ENCODE measurements around the gene UBALD2.
A peak's percentile ranks its signal among the peaks of the same experiment; 100 is the strongest.
"Not testable (repeated sequence)": the region's sequence is repeated elsewhere in the genome, so short reads cannot be mapped to it uniquely, and the experiment has no call there.

UBALD2 gene

GRCh38 chr17:76304226-76305134 is 39.3 kb downstream of the UBALD2 start:
- TF ChIP-seq CTCF (IDR thresholded peaks at IDR 0.05; ENCODE audit: low read depth, low read length): no peak
- no peak for DNase-seq (ENCODE audit: low read depth in 2 of 2)
- no peak overlapping the region for H3K4me3 ChIP-seq (replicated peaks in 1 of 2; ENCODE audit: low read depth in 2 of 2, low read length in 2 of 2)

DNA sequence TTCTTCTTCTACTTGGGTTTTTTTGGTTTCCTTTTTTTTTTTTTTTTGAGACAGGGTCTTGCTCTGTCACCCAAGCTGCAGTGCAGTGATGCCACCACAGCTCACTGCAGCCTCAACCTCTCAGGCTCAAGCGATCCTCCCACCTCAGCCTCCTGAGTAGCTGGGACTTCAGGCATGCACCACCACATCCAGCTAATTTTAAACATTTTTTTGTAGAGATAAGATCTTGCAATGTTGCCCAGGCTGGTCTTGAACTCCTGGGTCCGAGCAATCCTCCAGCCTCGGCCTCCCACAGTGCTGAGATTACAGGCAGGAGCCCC is 39.9 kb downstream of the UBALD2 start:
- H3K4me3 ChIP-seq (replicated peaks in 1 of 2; ENCODE audit: low read depth in 2 of 2, low read length in 2 of 2); DNase-seq (ENCODE audit: low read depth in 2 of 2): not testable (repeated sequence)

GRCh38 chr17:76307299-76307965 is 42.3 kb downstream of the UBALD2 start:
- no peak overlapping the region for H3K4me3 ChIP-seq (replicated peaks in 1 of 2; ENCODE audit: low read depth in 2 of 2, low read length in 2 of 2)
- DNase-seq (ENCODE audit: low read depth in 2 of 2): no peak
- no peak for TF ChIP-seq CTCF (IDR thresholded peaks at IDR 0.05; ENCODE audit: low read depth, low read length)

DNA sequence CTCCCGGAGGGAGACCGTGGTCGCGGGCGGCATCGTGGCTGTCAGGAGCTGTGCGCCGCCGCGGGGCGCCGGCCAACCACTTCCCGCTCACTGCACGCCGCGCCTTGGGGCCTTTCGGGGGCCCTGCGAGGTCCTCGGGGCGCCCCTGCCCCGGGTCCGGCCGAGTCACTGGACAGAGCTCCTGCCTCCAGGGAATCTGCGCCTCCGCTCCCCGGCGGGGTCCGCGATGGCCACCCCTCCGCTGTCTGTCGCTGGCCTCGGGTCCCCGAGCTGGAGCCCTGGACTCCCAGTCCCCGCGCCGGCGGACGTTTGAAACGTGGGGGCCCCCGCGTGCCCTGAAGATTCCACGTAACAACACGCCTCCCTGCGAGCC is 42.8 kb downstream of the UBALD2 start, which contains the start of gene QRICH2:
TSS of gene QRICH2 (minus strand) at position 311 of the 373 bp plus-strand sequence. CDS start at position 33, 278 bp downstream.
- no peak within 1 kb of the TSS for H3K4me3 ChIP-seq (replicated peaks in 1 of 2; ENCODE audit: low read depth in 2 of 2, low read length in 2 of 2)
- no peak for DNase-seq (ENCODE audit: low read depth in 2 of 2)
- no peak for TF ChIP-seq CTCF (IDR thresholded peaks at IDR 0.05; ENCODE audit: low read depth, low read length)

DNA sequence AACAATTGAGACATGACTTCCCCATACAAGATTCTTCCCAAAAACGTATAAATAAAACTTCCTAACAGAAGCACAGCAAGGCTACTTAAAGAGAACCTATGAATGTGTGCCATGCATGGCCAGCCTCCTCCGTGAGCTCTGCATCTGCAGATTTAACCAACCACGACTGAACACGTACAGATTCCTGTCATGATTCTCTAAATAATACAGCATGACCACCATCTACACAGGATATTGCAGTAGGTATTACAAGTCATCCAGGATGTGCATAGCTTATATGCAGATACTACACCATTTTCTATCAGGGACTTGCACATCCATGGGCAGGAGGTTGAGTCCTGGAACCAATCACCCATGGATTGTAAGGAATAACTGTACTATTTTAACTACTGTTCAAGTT is 44.3 kb downstream of the UBALD2 start:
- no peak for DNase-seq (ENCODE audit: low read depth in 2 of 2)
- no peak overlapping the region for H3K4me3 ChIP-seq (replicated peaks in 1 of 2; ENCODE audit: low read depth in 2 of 2, low read length in 2 of 2)
- no peak for TF ChIP-seq CTCF (IDR thresholded peaks at IDR 0.05; ENCODE audit: low read depth, low read length)

DNA sequence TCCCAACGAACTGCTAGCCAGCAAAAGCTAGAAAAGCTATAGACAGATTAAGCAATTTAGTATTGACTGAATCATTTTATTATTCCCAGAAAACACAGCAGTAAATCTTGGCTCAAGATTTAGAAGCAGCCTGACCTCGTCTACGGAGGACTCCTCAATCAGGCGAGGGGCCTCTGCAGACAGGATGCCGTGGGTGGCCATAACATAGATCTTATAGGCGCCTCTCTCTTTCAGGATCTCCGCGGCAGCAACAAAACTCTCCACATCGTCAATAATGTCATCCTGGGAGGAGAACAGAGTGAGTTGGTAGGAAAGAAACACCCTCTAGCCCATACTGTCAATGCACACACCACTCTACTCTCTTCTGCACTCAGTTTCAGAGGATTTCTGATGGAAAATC is 47.6 kb downstream of the UBALD2 start:
- no peak for TF ChIP-seq CTCF (IDR thresholded peaks at IDR 0.05; ENCODE audit: low read depth, low read length)
- no peak for DNase-seq (ENCODE audit: low read depth in 2 of 2)
- H3K4me3 ChIP-seq (replicated peaks in 1 of 2; ENCODE audit: low read depth in 2 of 2, low read length in 2 of 2): no peak overlapping the region

- no peak for TF ChIP-seq CTCF (IDR thresholded peaks at IDR 0.05; ENCODE audit: low read depth, low read length)
- H3K4me3 ChIP-seq (replicated peaks in 1 of 2; ENCODE audit: low read depth in 2 of 2, low read length in 2 of 2): no peak overlapping the region
- peak; percentile 12 to 30 for DNase-seq (ENCODE audit: low read depth in 2 of 2)
Measured at GRCh38 chr17:76314392-76315227, 49.5 kb downstream of the UBALD2 start.

Data from cardiac fibroblast (primary cell).